SKM-1 treated with dmso at 0.1 percent for 144 hours (cell line): ENCODE data around the gene ZEB1.
"Not testable (repeated sequence)": the region's sequence is repeated elsewhere in the genome, so short reads cannot be mapped to it uniquely, and the experiment has no call there.

Experiments
- DNase-seq: peaks from one replicate; lab custom pipeline; 2025; ENCODE audit not compliant: unreplicated experiment; lab: John Stamatoyannopoulos, UW

ZEB1 gene

GRCh38 chr10:31318382-31318853, 598 bp upstream of the ZEB1 start:
- peak; percentile 46 for DNase-seq

GRCh38 chr10:31319602-31320549, 860 bp downstream of the ZEB1 start:
- no peak for DNase-seq

- DNase-seq, result peak; percentile 1
Observed at GRCh38 chr10:31320550-31321211, 1.7 kb downstream of the ZEB1 start.

GRCh38 chr10:31321396-31321941, 2.5 kb downstream of the ZEB1 start:
- DNase-seq, result no peak

GRCh38 chr10:31322647-31323046, 3.6 kb downstream of the ZEB1 start:
- DNase-seq, result no peak

- no peak for DNase-seq
Observed at GRCh38 chr10:31340343-31340742, 21.3 kb downstream of the ZEB1 start.

- DNase-seq, result no peak
Observed at GRCh38 chr10:31341552-31341951, 22.5 kb downstream of the ZEB1 start.

GRCh38 chr10:31343009-31343408, 24.0 kb downstream of the ZEB1 start:
- DNase-seq, result no peak

- DNase-seq, result no peak
Observed at GRCh38 chr10:31343551-31343950, 24.5 kb downstream of the ZEB1 start.

GRCh38 chr10:31345886-31346285, 26.9 kb downstream of the ZEB1 start:
- no peak for DNase-seq

GRCh38 chr10:31346953-31347352, 27.9 kb downstream of the ZEB1 start:
- peak; percentile 16 for DNase-seq

GRCh38 chr10:31347705-31348104, 28.7 kb downstream of the ZEB1 start:
- DNase-seq, result no peak

GRCh38 chr10:31350891-31351290, 31.9 kb downstream of the ZEB1 start:
- no peak for DNase-seq

- DNase-seq, result no peak
Observed at GRCh38 chr10:31352436-31353226, 33.6 kb downstream of the ZEB1 start.

- DNase-seq, result no peak
Observed at GRCh38 chr10:31353574-31353973, 34.6 kb downstream of the ZEB1 start.

- no peak for DNase-seq
Observed at GRCh38 chr10:31358688-31359330, 39.8 kb downstream of the ZEB1 start.

- DNase-seq, result no peak
Observed at GRCh38 chr10:31359979-31360378, 41.0 kb downstream of the ZEB1 start.

GRCh38 chr10:31361475-31361874, 42.5 kb downstream of the ZEB1 start:
- not testable (repeated sequence) for DNase-seq

- no peak for DNase-seq
Observed at GRCh38 chr10:31362023-31362641, 43.1 kb downstream of the ZEB1 start.

- not testable (repeated sequence) for DNase-seq
Observed at GRCh38 chr10:31363696-31364095, 44.7 kb downstream of the ZEB1 start.
